ENCODE data around the gene C1QC.

The C1QC gene

GRCh38 chr1:22643381-22643780 lies at the start of gene C1QC:
Gene C1QC (plus strand): TSS chr1:22643633. CDS start chr1:22644024, 391 bp downstream.
- Histone ChIP-seq H3K79me2 (ENCODE audit: control insufficient read depth, low read length) (no peaks in the 10 kb centered on the region), H3F3A (ENCODE audit: control insufficient read depth, insufficient read depth) (no peaks in the 10 kb centered on the region), H3K4me3 (ENCODE audit: low read length) (no peak within 1 kb of the TSS)

GRCh38 chr1:22594396-22594795 lies 49.0 kb upstream of the C1QC start:
- TF ChIP-seq EZH2phosphoT487 (IDR thresholded peaks at IDR 0.05; ENCODE audit: borderline replicate concordance, low read length) (no peak), CTCF (IDR thresholded peaks at IDR 0.05; ENCODE audit: low read depth, low read length, poor library complexity, severe bottlenecking) (no peak)
- no peaks in the 10 kb centered on the region for H3K9me2 ChIP-seq (replicated peaks; ENCODE audit: control insufficient read depth, low read length)
- H3K27ac ChIP-seq (ENCODE audit: low read depth, low read length) = no peak overlapping the region
- H3F3A ChIP-seq (ENCODE audit: control insufficient read depth, insufficient read depth) = no peaks in the 10 kb centered on the region
- no peak overlapping the region for H3K4me3 ChIP-seq (ENCODE audit: low read length)
- H3K4me2 ChIP-seq (ENCODE audit: low read length) = no peak overlapping the region
- H3K9me3 ChIP-seq (ENCODE audit: control insufficient read depth, insufficient read depth, low read length) = no peaks in the 10 kb centered on the region
- no peaks in the 10 kb centered on the region for H3K4me1 ChIP-seq (ENCODE audit: control insufficient read depth, low read length)
- no peaks in the 10 kb centered on the region for H3K27me3 ChIP-seq (ENCODE audit: control insufficient read depth, low read length)
- no peaks in the 10 kb centered on the region for H3K36me3 ChIP-seq (ENCODE audit: control insufficient read depth, low read length)
- no peaks in the 10 kb centered on the region for H4K20me1 ChIP-seq (ENCODE audit: control insufficient read depth, insufficient read depth, low read depth, low read length)
- H3K79me2 ChIP-seq (ENCODE audit: control insufficient read depth, low read length) = no peaks in the 10 kb centered on the region

More at GRCh38 chr1:22643381-22643780, at the start of gene C1QC:
- Histone ChIP-seq H3K4me1 (ENCODE audit: control insufficient read depth, low read length) (no peaks in the 10 kb centered on the region), H3K27ac (ENCODE audit: low read depth, low read length) (no peak within 1 kb of the TSS), H4K20me1 (ENCODE audit: control insufficient read depth, insufficient read depth, low read depth, low read length) (no peaks in the 10 kb centered on the region), H3K9me3 (ENCODE audit: control insufficient read depth, insufficient read depth, low read length) (no peaks in the 10 kb centered on the region), H3K27me3 (ENCODE audit: control insufficient read depth, low read length) (no peaks in the 10 kb centered on the region), H3K9me2 (replicated peaks; ENCODE audit: control insufficient read depth, low read length) (no peaks in the 10 kb centered on the region), H3K36me3 (ENCODE audit: control insufficient read depth, low read length) (no peaks in the 10 kb centered on the region), H3K4me2 (ENCODE audit: low read length) (no peak within 1 kb of the TSS)
- no peak for TF ChIP-seq EZH2phosphoT487 (IDR thresholded peaks at IDR 0.05; ENCODE audit: borderline replicate concordance, low read length)
- no peak for TF ChIP-seq CTCF (IDR thresholded peaks at IDR 0.05; ENCODE audit: low read depth, low read length, poor library complexity, severe bottlenecking)

GRCh38 chr1:22595108-22595507 lies 48.3 kb upstream of the C1QC start:
- no peak overlapping the region for H3K4me3 ChIP-seq (ENCODE audit: low read length)
- no peak for TF ChIP-seq CTCF (IDR thresholded peaks at IDR 0.05; ENCODE audit: low read depth, low read length, poor library complexity, severe bottlenecking)
- TF ChIP-seq EZH2phosphoT487 (IDR thresholded peaks at IDR 0.05; ENCODE audit: borderline replicate concordance, low read length) = no peak
- H3F3A ChIP-seq (ENCODE audit: control insufficient read depth, insufficient read depth) = no peaks in the 10 kb centered on the region
- H3K27me3 ChIP-seq (ENCODE audit: control insufficient read depth, low read length) = no peaks in the 10 kb centered on the region
- no peaks in the 10 kb centered on the region for H3K9me3 ChIP-seq (ENCODE audit: control insufficient read depth, insufficient read depth, low read length)
- H3K36me3 ChIP-seq (ENCODE audit: control insufficient read depth, low read length) = no peaks in the 10 kb centered on the region
- H3K4me2 ChIP-seq (ENCODE audit: low read length) = no peak overlapping the region
- H4K20me1 ChIP-seq (ENCODE audit: control insufficient read depth, insufficient read depth, low read depth, low read length) = no peaks in the 10 kb centered on the region
- H3K4me1 ChIP-seq (ENCODE audit: control insufficient read depth, low read length) = no peaks in the 10 kb centered on the region
- no peaks in the 10 kb centered on the region for H3K9me2 ChIP-seq (replicated peaks; ENCODE audit: control insufficient read depth, low read length)
- H3K79me2 ChIP-seq (ENCODE audit: control insufficient read depth, low read length) = no peaks in the 10 kb centered on the region
- no peak overlapping the region for H3K27ac ChIP-seq (ENCODE audit: low read depth, low read length)
